Mammary epithelial cell (primary cell): ENCODE results near the gene INPP4B.

Experiments
- CTCF ChIP-seq, 2 donors: IDR thresholded peaks in 1 of 2; conservative IDR thresholded peaks in 1 of 2; 2 replicates each; pipeline ENCODE4 v1.5.1; 2011 to 2012; ENCODE audit warnings: inconsistent platforms in 2 of 2, low read length in 2 of 2, mild to moderate bottlenecking in 2 of 2, control low read depth in 1 of 2, low read depth in 1 of 2; ENCODE audit not compliant: insufficient read depth in 1 of 2; ENCODE audit errors: extremely low read depth in 1 of 2
- EZH2 ChIP-seq: IDR thresholded peaks from 2 replicates; pipeline ENCODE4 v1.6.1; 2012; ENCODE audit warnings: low read length, inconsistent platforms, borderline replicate concordance

GRCh38 chr4:142292231-142292630 lies 553.9 kb downstream of the INPP4B start:
- no peak for TF ChIP-seq CTCF (conservative IDR thresholded peaks at IDR 0.05 in 1 of 2, IDR thresholded peaks at IDR 0.05 in 1 of 2; ENCODE audit: extremely low read depth in 1 of 2, insufficient read depth in 1 of 2, low read depth in 1 of 2, low read length in 2 of 2)
- no peak for TF ChIP-seq EZH2
